Measurements from ENCODE around the gene CCDC85C.
"Not testable (repeated sequence)": the region's sequence is repeated elsewhere in the genome, so short reads cannot be mapped to it uniquely, and the experiment has no call there.

DNA sequence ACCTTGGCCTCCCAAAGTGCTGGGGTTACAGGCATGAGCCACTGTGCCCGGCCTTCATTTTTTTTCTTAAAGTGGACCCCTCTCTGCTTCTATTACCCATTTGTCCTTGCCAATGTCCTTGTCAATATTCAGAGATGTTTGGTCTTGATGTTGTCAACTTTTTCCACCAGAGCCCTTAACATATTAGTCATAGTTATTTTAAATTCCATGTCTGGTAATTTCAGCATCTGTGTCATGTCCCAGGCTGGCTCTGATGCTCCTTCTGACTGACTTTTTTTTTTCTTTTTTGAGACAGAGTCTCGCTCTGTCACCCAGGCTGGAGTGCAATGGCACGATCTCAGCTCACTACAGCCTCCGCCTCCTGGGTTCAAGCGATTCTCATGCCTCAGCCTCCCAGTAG is 38.8 kb upstream of the CCDC85C start:
- not testable (repeated sequence) for TF ChIP-seq MXI1 (IDR thresholded peaks at IDR 0.05; ENCODE audit: borderline replicate concordance, low read depth, low read length); BHLHE40 (IDR thresholded peaks at IDR 0.05; ENCODE audit: low read depth, low read length); CTCF (conservative IDR thresholded peaks at IDR 0.05; ENCODE audit: low read depth, low read length); CHD1 (IDR thresholded peaks at IDR 0.05; ENCODE audit: low read depth, low read length); POLR2A (IDR thresholded peaks at IDR 0.05; ENCODE audit: low read depth, low read length); SMC3 (IDR thresholded peaks at IDR 0.05; ENCODE audit: low read depth, low read length); USF2 (IDR thresholded peaks at IDR 0.05; ENCODE audit: low read depth, low read length); RAD21 (IDR thresholded peaks at IDR 0.05; ENCODE audit: low read length)
- TF ChIP-seq, protein P1, sequence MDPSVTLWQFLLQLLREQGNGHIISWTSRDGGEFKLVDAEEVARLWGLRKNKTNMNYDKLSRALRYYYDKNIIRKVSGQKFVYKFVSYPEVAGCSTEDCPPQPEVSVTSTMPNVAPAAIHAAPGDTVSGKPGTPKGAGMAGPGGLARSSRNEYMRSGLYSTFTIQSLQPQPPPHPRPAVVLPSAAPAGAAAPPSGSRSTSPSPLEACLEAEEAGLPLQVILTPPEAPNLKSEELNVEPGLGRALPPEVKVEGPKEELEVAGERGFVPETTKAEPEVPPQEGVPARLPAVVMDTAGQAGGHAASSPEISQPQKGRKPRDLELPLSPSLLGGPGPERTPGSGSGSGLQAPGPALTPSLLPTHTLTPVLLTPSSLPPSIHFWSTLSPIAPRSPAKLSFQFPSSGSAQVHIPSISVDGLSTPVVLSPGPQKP (IDR thresholded peaks at IDR 0.05; ENCODE audit: borderline replicate concordance, low read depth, low read length) = not testable (repeated sequence)
